NCI-H524 (cell line): Measurements from ENCODE around the gene ALKAL2.
"Not testable (repeated sequence)": the region's sequence is repeated elsewhere in the genome, so short reads cannot be mapped to it uniquely, and the experiment has no call there.

Experiments used
- DNase-seq, 2 experiments: peaks; one replicate each; lab custom pipeline; 2025; lab: John Stamatoyannopoulos, UW

Gene ALKAL2, protein sequence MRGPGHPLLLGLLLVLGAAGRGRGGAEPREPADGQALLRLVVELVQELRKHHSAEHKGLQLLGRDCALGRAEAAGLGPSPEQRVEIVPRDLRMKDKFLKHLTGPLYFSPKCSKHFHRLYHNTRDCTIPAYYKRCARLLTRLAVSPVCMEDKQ

DNA sequence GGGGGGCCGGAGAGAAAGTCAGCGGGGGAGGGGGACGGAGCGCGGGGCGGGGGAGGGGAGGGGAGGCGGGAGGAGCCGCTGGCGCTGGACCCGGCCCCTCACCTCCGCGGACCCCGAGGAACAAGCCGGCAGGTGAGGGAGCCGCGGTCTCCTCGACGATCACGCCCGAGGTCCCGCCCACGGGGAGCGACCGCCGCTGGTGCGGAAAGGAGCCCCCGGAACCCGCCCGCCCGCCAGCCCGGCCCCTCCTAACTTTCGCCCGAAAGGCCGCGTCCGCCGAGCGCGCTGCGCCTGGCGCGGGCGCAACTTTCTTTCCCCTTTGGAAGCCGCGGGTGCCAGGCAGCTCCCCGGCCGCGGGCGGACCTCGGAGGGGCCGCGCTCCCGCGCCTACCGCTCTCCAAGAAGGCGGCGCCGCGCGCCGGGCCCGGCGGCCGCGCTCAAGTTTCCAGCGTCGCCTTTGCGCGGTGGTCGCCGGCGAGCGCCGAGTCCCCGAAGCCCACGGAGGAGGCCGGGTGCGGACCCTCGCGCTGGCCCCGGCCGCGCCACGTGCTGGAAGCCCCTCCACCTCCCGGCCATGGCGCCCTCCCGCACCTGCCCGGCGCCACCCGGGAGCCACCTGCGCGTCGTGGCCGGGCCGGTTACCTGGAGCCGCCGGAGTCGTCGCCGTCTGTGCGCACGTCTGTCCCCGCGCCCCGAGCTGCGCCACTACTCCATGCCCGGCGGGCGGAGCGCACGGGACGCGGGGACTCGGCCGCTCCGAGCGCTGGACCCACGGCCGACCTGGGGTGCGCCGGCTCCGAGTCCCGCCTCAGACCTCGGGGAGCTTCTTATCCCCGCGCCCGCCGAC, at the start of gene ALKAL2:
Gene ALKAL2 (minus strand): TSS at position 181 of the 847 bp plus-strand sequence. CDS start 256 bp downstream, outside the sequence.
- DNase-seq, result peak in 1 of 2 experiments; percentile 15

DNA sequence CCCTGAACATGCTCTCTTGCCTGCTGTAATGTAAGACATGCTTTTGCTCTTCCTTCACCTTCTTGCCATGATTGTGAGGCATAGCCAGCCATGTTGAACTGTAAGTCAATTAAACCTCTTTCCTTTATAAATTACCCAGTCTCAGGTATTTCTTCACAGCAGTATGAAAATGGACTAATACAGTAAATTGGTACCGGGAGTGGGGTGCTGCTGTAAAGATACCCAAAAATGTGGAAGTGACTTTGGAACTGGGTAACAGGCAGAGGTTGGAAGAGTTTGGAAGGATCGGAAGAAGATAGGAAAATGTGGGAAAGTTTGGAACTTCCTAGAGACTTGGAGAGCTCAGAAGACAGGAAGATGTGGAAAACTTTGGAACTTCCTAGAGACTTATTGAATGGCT, 49.1 kb upstream of the ALKAL2 start:
- DNase-seq, result not testable (repeated sequence)

DNA sequence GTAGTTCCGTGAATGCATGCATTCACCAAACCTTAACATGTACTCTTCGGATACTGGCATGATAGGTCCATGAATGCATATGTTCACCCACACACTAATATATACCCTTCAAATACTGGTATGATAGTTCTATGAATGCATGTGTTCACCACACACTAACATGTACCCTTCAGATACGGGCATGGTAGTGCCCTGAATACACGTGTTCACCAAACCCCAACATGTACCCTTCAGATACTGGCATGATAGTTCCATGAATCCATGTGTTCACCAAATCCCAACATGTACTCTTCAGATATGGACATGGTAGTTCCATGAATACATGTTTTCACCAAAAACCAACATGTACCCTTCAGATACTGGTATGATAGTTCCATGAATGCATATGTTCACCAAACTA, 48.5 kb upstream of the ALKAL2 start:
- no peak for DNase-seq

DNA sequence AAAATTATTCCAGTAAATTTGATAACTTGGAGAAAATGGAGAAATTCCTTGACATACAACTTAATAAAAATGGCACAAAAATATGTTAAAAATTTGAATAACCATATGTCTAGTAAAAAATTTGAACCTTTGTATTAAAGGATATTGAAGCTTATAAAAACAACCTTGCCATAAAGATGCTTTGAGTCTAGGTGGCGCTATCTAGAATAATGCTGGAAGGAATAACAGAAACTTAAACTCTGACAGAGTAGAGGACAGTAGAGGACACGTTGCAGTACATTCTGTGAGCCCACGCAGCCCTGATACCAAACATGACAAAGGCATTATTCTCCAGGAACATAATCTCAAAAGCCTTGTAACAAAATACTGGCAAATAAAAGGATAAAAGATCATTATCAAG, 44.7 kb upstream of the ALKAL2 start:
- DNase-seq, result peak in 1 of 2 experiments; percentile 8

DNA sequence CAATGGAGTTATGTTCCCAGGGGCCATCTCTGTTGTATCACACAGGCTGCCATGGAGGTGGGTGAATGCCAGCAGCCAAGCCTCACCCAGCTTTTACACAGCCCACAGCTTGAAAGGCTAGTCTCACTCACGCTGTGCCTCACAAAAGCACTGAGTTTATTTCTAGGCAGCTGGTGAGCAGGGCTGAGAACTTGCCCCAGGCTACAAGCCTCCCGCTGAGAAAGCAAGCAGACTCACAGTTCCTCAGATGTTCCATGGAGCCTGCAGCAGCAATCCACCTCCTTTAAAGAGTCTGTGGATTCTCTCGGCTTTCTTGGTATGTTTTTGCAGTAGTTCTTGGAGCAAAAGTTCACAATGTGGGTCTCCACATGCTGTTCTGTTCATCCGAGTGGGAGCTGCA, 40.9 kb upstream of the ALKAL2 start:
- DNase-seq, result no peak

DNA sequence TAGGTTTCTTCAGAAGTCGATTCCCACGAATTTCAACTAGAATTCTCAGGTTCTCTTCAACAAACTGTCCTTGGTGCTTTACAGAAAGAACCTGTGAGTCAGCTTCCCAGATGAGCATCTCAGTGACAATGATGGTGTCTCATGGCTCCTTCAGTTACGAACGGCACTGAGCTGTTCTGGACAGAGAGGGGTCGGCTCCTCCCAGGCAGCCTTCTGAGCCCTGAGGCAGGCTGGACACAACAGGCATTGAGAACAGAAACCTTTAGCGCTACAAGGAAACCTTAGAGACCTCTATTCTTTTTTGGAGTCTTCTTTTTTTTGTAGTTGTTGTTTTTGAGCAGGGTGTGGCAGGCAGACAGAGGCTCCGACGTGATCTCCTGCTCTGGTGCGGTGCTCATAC, 35.1 kb upstream of the ALKAL2 start:
- DNase-seq, result no peak

DNA sequence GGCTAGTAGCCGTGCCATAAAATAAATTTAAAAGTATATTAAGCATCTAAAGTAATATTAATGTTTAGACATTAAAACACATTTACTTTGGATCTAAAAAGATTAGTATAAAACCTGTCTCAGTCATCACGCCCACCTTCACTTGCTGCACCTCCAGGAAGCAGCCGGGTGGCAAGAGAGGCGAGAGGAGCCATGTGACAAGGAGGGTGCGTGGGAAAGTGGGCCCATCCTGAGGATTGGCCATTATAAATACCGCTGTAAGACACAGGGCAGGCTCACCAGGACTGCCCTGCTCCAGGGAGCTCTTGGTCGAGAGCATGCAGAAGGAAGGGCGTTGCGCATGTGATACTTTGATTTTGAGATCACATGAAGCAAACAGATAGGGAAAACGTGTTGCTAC, 34.4 kb upstream of the ALKAL2 start:
- no peak for DNase-seq

DNA sequence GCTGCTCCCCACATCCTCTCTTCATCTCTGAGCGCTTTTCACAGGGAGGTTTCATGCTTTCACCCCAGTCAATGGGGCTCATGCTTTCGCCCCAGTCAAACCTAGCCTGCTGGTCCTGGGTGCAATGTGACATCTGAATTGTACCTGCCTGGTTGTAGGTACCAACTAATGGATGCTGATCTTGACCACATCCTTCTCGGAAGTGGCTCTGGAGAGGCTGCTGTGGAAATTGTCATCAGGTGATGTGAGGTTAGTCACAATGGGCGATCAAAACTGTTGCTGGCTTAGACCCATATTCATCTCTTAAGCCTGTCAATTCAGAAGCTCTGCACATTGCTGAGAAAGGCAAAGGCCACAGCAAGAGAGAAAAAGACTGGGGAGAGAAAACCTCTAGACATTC, 32.7 kb upstream of the ALKAL2 start:
- no peak for DNase-seq

DNA sequence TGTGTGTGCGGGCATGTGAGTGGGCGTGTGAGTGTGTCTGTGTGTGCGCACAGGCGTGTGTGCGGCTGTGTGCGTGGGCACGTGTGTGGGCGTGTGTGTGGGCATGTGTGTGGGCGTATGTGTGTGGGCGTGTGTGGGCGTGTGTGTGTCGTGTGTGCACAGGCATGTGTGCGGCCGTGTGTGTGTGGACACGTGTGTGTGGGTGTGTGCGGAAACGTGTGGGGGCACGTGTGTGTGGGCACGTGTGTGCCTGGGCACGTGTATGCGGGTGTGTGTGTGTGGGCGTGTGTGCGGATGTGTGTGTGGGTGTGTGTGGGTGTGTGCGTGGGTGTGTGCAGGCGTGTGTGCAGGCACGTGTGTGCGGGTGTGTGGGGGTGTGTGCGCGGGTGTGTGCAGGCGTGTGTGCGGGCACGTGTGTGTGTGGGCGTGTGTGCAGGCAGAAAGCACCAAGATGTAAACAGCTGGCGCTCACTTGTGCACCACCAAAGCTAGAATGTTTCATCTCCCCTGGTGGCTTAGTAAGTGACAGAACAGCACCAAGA, 31.2 kb upstream of the ALKAL2 start:
- no peak for DNase-seq

DNA sequence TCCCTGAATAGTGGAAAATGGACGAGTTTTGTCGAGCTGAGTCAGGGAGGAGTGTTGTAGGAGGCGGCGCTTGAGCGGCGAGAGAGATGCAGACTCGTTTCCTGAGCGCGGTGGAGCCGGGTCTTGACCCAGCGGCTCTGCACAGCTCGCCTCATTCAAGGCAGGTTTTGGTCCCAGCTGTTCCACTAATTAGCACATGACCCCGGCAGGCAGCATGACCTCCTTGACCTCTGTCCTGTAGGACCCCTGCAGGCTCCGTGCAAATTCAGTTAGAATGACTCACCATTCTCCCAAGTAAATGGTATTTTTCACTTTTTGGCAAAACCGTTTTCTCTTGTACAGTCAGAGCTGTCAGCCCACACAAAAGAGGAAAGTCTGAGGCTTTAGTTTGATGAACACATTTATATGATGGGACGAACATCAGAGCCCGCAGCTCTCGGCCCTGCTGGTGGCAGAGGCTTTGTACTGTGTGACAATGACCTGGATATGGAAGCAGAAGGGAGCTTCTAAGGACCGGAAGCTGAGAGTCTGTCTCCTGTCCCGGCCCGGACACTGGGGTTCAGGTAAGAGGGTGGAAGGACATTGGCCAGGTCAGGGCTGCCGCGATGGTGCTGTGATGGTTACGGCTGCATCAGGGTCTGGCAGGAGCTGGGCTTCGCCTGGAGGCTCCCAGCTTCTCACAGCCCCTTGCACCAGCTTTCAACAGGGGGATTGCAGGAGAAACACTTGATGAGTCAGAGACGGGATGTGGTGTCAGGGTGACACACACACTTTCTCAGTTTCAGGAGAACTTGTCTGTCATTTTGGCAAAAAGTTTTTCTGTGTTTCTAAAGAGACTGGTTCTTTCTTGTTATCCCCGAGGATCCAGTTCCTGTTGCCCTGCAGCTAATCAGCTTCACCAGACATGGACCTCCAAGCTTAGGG, 29.9 kb upstream of the ALKAL2 start:
- no peak for DNase-seq

DNA sequence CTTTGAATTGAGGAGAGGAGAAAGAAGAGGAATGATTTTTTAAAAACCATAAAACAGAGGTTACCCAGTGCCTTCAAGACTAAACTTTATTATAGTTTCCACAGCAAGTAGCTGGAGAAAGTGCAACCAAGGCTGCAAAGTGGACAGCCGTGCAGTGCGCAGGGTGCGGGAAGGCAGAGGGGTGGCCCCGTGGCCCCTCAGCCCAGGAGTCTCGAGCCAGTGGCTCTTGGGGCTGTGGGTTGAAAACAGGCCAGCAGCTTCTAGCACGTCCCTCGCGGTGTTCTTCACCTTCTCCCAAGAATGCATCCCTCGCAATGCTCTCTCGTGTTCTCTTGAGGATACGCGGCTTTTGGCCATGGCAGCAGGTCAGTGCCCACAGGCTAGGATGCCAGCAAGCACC, 28.5 kb upstream of the ALKAL2 start:
- DNase-seq, result no peak

DNA sequence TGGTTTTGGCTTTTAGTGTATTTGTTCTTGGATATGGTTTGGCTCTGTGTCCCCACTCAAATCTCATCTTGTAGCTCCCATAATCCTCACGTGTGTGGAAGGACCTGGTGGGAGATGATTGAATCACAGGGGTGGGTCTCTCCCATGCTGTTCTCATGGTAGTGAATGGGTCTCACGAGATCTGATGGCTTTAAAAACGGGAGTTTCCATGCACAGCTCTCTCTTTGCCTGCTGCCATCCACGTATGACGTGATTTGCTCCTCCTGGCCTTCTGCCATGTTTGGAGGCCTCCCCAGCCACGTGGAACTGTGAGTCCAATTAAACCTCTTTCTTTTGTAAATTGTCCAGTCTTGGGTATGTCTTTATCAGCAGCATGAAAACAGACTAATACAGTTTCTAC, 28.0 kb upstream of the ALKAL2 start:
- DNase-seq, result not testable (repeated sequence)

DNA sequence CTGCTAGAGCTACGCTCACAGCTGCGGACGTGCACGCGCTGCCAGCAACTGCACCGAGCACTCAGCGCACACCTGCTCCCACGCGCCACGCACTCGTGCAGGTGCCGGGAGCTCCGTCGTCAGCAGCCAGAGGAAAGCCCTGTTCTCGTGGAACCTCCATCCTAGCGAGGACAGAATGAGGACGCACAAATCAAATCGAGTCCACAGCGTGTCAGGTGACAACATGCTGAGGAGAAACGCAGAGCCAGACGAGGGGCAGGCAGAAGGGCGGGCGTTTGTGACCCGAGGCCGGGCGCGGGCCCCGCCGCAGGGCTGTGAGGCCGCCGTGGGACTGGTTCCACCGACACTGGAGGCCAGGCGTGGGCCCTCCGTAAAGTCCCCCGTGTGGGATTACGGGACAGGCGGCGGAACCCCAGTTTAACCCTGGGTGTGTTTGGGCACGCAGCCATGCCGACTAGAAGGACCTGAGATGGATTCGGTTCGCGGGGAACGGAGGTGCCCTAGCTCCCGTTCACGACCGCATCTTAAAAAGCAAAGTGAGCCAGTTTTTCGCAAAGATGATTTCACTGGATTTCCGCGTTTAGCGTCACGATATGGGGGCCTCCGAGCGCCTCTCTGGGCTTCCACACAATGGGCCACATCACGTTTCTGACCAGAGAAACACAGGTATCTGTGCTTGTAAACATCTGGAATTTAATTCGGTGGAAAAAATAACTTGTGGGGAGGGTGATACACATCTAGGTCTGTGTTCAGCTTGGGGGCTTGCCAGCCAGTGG, 26.9 kb upstream of the ALKAL2 start:
- DNase-seq, result no peak

DNA sequence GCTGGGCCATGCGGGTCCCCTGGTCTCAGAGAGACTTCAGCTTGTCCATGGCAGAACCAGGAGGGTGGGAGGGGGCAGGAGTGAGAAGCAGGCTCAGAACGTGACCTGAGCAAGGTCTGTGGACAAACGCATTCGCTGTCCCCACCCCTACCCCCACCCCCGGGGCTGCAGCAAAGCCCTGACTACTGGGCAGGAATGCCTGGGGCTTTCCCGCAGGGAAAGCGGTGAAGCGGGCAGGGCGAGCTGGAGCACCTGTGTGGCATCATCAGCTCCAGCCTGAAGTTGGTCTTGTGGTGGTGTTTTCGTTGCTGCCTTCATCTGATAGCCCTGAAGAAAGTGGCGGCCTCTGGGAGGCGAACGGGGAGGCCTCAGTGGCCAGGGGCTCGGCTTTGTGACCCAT, 26.1 kb upstream of the ALKAL2 start:
- DNase-seq, result no peak

DNA sequence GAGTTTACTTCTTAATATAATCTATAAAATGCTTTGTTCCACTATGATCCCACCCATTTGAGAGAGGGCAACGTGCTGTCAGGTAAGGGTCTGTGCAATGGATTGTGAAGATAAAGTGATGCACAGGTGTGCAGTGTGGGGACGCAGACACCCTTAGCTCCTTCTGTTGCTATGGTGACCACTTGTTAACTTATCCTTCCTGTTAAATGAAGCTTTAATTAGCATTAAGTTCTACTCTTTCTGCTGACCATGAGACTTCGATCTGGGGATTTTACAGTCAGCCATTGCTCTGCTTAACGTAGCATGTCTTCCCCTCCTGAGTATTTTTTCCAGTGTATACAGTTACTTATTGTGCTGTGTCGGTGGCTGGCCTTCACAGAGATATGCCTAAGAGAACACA, 23.1 kb upstream of the ALKAL2 start:
- peak in 1 of 2 experiments; percentile 12 for DNase-seq

DNA sequence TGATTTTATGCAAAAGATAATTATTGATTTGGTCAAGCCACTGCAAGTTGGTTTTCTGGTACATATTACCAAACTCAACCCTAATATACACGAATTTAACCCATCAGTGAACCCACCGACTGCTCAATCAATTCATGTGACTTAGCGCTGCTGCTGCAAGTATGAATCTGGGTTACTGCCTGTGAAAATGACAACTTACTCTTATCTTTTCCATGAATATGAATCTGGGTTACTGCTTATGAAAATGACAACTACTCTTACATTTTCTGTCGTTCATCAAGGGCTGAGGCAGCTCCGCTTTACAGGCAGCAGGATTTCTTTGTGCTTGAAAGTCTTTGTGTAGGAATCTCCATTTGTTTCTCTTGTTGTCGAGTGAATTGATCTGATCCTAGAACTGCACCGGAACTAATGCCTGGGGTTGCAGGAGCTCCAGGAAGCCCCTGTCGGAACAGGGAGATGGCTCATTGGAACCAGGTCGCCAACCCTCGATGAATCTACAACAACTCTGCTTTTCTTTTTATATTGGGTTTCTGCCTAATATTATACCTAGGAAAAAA, 22.1 kb upstream of the ALKAL2 start:
- DNase-seq, result no peak

DNA sequence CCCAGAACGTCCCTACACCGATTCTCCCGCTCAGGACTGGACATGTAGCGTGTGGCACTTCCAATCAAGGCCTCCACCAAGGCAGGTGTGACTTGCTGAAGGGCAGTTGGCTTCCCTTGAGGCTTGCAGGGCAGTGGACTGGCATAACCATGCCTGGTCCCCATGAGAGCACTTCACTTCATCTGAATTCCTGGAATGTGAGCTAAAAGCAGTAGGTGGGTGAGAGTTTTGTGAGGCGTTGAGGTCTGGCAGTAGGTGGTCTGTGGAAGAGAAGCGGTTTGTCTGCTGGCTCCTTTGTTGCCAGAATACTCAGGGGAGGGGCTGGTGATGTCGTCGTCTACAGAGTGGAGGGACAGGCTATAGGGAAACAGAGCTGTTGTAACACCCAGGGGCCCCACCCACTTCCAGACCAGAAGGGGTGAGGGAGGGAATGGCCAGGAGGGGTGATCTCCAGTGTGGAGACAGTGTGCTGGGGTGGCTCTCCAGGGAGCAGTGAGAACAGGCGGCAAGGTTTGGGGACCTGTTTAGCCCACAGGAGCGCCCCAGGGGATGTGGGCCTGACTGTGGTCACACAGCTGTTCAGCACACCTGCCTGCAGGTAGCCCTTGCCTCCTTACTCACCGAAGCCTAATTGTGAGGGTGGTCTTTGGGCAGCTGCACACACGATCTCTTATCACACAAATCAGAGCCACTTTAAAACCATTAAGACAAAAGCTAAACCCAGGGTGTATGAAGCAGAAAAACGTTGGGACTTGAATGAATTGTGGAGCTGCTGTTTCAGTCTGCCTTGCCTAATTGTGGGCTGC, 21.5 kb upstream of the ALKAL2 start:
- no peak for DNase-seq

DNA sequence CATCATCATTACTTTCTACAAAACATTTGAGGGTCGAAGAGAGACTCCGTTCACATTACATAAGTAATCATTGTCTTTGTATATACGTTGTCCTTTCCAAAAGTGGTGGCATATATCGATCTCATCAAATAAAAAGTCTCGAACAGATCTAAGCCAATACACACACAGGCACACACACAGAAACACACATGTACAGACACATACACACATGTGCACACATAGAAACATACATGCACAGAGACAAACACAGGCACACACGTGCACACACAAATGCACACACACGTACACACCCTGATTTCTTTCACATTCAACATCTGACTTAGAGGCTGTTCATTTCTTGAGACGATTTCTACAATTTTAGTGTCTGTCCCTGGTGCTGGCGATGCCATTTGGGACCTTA, 17.5 kb upstream of the ALKAL2 start:
- DNase-seq, result no peak

DNA sequence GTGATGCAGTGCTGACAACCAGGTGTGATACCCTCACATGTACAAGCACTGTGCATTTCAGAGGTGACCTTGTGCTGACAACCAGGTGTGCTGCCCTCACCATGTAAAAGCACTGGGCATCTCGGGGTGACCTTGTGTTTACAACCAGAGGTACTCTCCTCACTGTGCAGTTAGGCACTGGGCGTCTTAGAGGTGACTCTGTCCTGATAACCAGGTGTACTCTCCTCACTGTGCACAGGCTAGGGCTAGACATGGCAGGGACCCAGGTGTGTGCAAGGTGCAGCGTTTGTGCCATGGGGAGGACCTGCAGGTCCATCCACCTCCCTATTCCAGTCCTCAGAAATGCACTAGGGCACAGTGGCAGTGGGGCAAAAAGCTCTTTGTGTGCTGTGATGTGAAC, 8.5 kb upstream of the ALKAL2 start:
- DNase-seq, result no peak

DNA sequence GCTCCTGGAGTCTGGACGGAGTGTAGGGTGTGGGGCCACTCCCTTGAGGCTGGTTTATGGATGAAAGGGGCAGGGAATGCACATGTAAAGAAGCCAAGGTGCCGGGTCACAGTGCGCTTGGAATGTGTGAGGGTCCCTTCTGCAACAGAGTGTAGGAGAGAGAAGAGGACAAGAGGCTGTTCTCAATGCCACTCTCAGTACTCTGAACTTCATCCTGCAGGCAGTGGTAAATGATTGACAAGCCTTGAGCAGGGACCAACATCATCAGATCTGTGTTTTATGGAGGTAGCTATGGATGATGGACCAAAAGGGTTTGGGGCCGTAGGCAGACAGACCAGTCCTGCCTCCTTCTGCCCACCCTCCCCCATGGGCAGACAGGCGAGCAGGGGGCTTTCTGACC, 7.2 kb upstream of the ALKAL2 start:
- no peak for DNase-seq
